ENCODE data around the gene IRX4. TPM values are rescaled to one million over a fixed set of nuclear protein-coding genes. Genes with fewer than 3 reads are reported as not detected.

IRX4 gene
- total and polyA plus RNA-seq, 12 donors = 0.03 TPM; not detected in 11

GRCh38 chr5:1883925-1884677 lies 1.4 kb upstream of the IRX4 start:
- intact Hi-C loops (cut with DNase I) = no loop called here
- 4 to 11% (median 5%) methylated on average over 21 to 49 of the region's 49 CpGs for WGBS, 4 donors
- peaks cover 0 to 16% of the 10 kb centered on the region in 2 donors for H3K4me1 ChIP-seq (replicated peaks in 1 of 2)
- no peak for TF ChIP-seq POLR2A (IDR thresholded peaks at IDR 0.05)
- no peak for TF ChIP-seq CTCF (IDR thresholded peaks at IDR 0.05)
- no peaks in the 10 kb centered on the region for H3K36me3 ChIP-seq (replicated peaks in 1 of 2)
- H3K4me3 ChIP-seq = no peak overlapping the region
- H3K9me3 ChIP-seq (replicated peaks in 1 of 3) = no peaks in the 10 kb centered on the region
- H3K27me3 ChIP-seq = peaks cover 91% of the 10 kb centered on the region
- no peak for DNase-seq
- no peak overlapping the region for H3K27ac ChIP-seq

- TF ChIP-seq CTCF (IDR thresholded peaks at IDR 0.05) (no peak), POLR2A (IDR thresholded peaks at IDR 0.05) (no peak)
- intact Hi-C loops (cut with DNase I) = no loop called here
- no peak overlapping the region for H3K27ac ChIP-seq
- no peaks in the 10 kb centered on the region for H3K9me3 ChIP-seq (replicated peaks in 1 of 3)
- WGBS, 4 donors = 0 to 2% (median 1%) methylated on average over 30 to 78 of the region's 78 CpGs
- H3K4me1 ChIP-seq (replicated peaks in 1 of 2) = peaks cover 0 to 16% of the 10 kb centered on the region in 2 donors
- H3K36me3 ChIP-seq (replicated peaks in 1 of 2) = no peaks in the 10 kb centered on the region
- peaks cover 90% of the 10 kb centered on the region for H3K27me3 ChIP-seq
- no peak for DNase-seq
- H3K4me3 ChIP-seq = no peak overlapping the region
Observed at GRCh38 chr5:1883120-1883924, 597 bp upstream of the IRX4 start.

- H3K4me3 ChIP-seq = no peak overlapping the region
- H3K36me3 ChIP-seq (replicated peaks in 1 of 2) = no peaks in the 10 kb centered on the region
- no peak for DNase-seq
- no peaks in the 10 kb centered on the region for H3K9me3 ChIP-seq (replicated peaks in 1 of 3)
- H3K27me3 ChIP-seq = peaks cover 90% of the 10 kb centered on the region
- peaks cover 0 to 16% of the 10 kb centered on the region in 2 donors for H3K4me1 ChIP-seq (replicated peaks in 1 of 2)
- 6 to 20% (median 10%) methylated on average over 1 to 59 of the region's 59 CpGs for WGBS, 4 donors
- TF ChIP-seq POLR2A (IDR thresholded peaks at IDR 0.05) = no peak
- TF ChIP-seq CTCF (IDR thresholded peaks at IDR 0.05) = no peak
- intact Hi-C loops (cut with DNase I) = no loop called here
- no peak overlapping the region for H3K27ac ChIP-seq
Observed at GRCh38 chr5:1881731-1882336, 891 bp downstream of the IRX4 start.

- no peak for DNase-seq
- Histone ChIP-seq H3K27me3 (peaks cover 90% of the 10 kb centered on the region), H3K9me3 (replicated peaks in 1 of 3) (no peaks in the 10 kb centered on the region), H3K4me3 (no peak overlapping the region), H3K36me3 (replicated peaks in 1 of 2) (no peaks in the 10 kb centered on the region), H3K4me1 (replicated peaks in 1 of 2) (peaks cover 0 to 16% of the 10 kb centered on the region in 2 donors), H3K27ac (no peak overlapping the region)
- 3 to 11% (median 5%) methylated on average over 8 to 10 of the region's 10 CpGs for WGBS, 4 donors
- intact Hi-C loops (cut with DNase I) = no loop called here
- TF ChIP-seq CTCF (IDR thresholded peaks at IDR 0.05) (no peak), POLR2A (IDR thresholded peaks at IDR 0.05) (no peak)
Observed at GRCh38 chr5:1881098-1881572, 1.6 kb downstream of the IRX4 start.

Data from adrenal gland (tissue), 12 donors.